AG04450 (cell line): ENCODE measurements around the gene TACC2. TPM values are rescaled to one million over a fixed set of nuclear protein-coding genes. Genes with fewer than 3 reads are reported as not detected.

ENCODE experiments used
- CTCF ChIA-PET: fragments of 300-600, 350-600 bp; formaldehyde crosslinking; extraction: SDS; loops from one replicate; lab custom pipeline; 2022; ENCODE audit warnings: antibody characterized with exemption, inconsistent platforms; lab: Charles Lee
- POLR2A ChIA-PET: fragments of 350-600 bp; formaldehyde crosslinking; extraction: SDS; loops from one replicate; lab custom pipeline; 2021; ENCODE audit warnings: antibody characterized with exemption, inconsistent platforms; lab: Yijun Ruan, JAX
- DNase-seq: peaks from one replicate; pipeline ENCODE4 v3.0.0-alpha.2; 2011; ENCODE audit warnings: low read depth, low spot score
- H3K27ac ChIP-seq: one replicate; pipeline ENCODE4 v1.5.1; 2012; ENCODE audit warnings: low read depth, low read length, control low read depth
- H3K27me3 ChIP-seq: one replicate; pipeline ENCODE4 v1.6.0; 2012; ENCODE audit warnings: low read length; ENCODE audit not compliant: control insufficient read depth, insufficient read depth
- H3K4me3 ChIP-seq: 2 replicates; pipeline ENCODE4 v1.5.1; 2011; ENCODE audit warnings: mild to moderate bottlenecking, low read depth, low read length, control low read depth
- H3K9me3 ChIP-seq: 2 replicates; pipeline ENCODE4 v1.5.1; 2012; ENCODE audit warnings: low read length; ENCODE audit not compliant: control insufficient read depth, insufficient read depth
- polyA plus RNA-seq: library from polyadenylated mRNA; depleted of rRNA; stranded (reverse); fragments of >200 nt; gene quantifications from 2 replicates; pipeline ENCODE4 v1.2.3, GENCODE V29; 2011
- TF ChIP-seq, protein P1 (sequence below): IDR thresholded peaks from 2 replicates; pipeline ENCODE4 v1.5.1; 2011; ENCODE audit warnings: low read depth, low read length, control low read depth, inconsistent platforms

Gene TACC2
- polyA plus RNA-seq, 1 experiment: 16.8 TPM

DNA sequence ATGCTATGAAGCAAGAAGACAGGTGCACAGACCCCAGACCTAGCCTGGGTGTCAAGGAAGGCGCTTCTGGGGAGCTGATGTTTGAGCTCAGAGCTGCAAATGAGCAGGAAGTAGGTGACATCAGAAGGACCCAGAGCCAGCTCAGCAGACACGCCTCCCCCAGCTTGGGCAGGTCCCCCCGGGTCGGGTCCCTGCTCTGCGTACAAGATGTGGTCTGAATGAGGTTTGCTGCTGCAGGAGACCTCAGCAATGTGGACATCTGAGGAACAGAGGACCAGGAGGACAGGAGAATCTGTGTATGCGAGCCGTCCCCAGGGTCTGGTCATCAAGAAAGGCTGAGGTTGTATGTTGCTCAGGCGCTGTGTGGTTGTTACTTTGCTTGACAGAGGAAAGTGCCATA is 51.8 kb downstream of the TACC2 start:
- DNase-seq: no peak
- Histone ChIP-seq H3K27ac (no peak overlapping the region), H3K4me3 (no peak overlapping the region), H3K27me3 (peaks cover 18% of the 10 kb centered on the region), H3K9me3 (no peaks in the 10 kb centered on the region)
- TF ChIP-seq, protein P1, sequence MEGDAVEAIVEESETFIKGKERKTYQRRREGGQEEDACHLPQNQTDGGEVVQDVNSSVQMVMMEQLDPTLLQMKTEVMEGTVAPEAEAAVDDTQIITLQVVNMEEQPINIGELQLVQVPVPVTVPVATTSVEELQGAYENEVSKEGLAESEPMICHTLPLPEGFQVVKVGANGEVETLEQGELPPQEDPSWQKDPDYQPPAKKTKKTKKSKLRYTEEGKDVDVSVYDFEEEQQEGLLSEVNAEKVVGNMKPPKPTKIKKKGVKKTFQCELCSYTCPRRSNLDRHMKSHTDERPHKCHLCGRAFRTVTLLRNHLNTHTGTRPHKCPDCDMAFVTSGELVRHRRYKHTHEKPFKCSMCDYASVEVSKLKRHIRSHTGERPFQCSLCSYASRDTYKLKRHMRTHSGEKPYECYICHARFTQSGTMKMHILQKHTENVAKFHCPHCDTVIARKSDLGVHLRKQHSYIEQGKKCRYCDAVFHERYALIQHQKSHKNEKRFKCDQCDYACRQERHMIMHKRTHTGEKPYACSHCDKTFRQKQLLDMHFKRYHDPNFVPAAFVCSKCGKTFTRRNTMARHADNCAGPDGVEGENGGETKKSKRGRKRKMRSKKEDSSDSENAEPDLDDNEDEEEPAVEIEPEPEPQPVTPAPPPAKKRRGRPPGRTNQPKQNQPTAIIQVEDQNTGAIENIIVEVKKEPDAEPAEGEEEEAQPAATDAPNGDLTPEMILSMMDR: no peak
- CTCF ChIA-PET: interaction anchor here (0.6 to 2.3 kb wide), 3 partner anchors 11 to 72 kb away, joined by 4 to 7 read pairs (median 6); no protein-coding TSS in a partner anchor
- POLR2A ChIA-PET: no interaction called here

- no peak for DNase-seq
- CTCF ChIA-PET: interaction anchor here (3.0 kb wide), 1 partner anchor 9 kb away, joined by 17 read pairs; no protein-coding TSS in a partner anchor
- POLR2A ChIA-PET: no interaction called here
- Histone ChIP-seq H3K27me3 (peaks cover 11% of the 10 kb centered on the region), H3K9me3 (no peaks in the 10 kb centered on the region), H3K4me3 (no peak overlapping the region), H3K27ac (no peak overlapping the region)
- TF ChIP-seq, protein P1: no peak
These were observed 53.9 kb downstream of the TACC2 start for GRCh38 chr10:122042836-122043235.

GRCh38 chr10:122044045-122044661 is 55.2 kb downstream of the TACC2 start:
- Histone ChIP-seq H3K9me3 (no peaks in the 10 kb centered on the region), H3K4me3 (no peak overlapping the region), H3K27ac (no peak overlapping the region), H3K27me3 (peaks cover 9% of the 10 kb centered on the region)
- DNase-seq: no peak
- ChIA-PET CTCF (interaction anchor here (0.7 to 3.0 kb wide), 5 partner anchors 8 to 1096 kb away, joined by 3 to 17 read pairs (median 3); partner anchors contain the start of gene NSMCE4A), POLR2A (no interaction called here)
- TF ChIP-seq, protein P1: no peak

- H3K27me3 ChIP-seq: peaks cover 6% of the 10 kb centered on the region
- H3K27ac ChIP-seq: no peak overlapping the region
- TF ChIP-seq, protein P1: no peak
- DNase-seq: no peak
- ChIA-PET CTCF (interaction anchor here (0.7 to 1.5 kb wide), 5 partner anchors 9 to 1096 kb away, joined by 3 to 5 read pairs (median 3); partner anchors contain the start of gene NSMCE4A), POLR2A (no interaction called here)
- no peaks in the 10 kb centered on the region for H3K9me3 ChIP-seq
- no peak overlapping the region for H3K4me3 ChIP-seq
These were observed 55.8 kb downstream of the TACC2 start for GRCh38 chr10:122044713-122045112.

- no peak for DNase-seq
- CTCF ChIA-PET: interaction anchor here (0.6 to 1.5 kb wide), 5 partner anchors 9 to 1097 kb away, joined by 3 to 5 read pairs (median 3); no protein-coding TSS in a partner anchor
- TF ChIP-seq, protein P1: no peak
These were observed 56.2 kb downstream of the TACC2 start for GRCh38 chr10:122045212-122045611.

More at GRCh38 chr10:122045212-122045611, 56.2 kb downstream of the TACC2 start:
- no peaks in the 10 kb centered on the region for H3K9me3 ChIP-seq
- no peak overlapping the region for H3K4me3 ChIP-seq
- H3K27ac ChIP-seq: no peak overlapping the region
- H3K27me3 ChIP-seq: peaks cover 2% of the 10 kb centered on the region
- POLR2A ChIA-PET: no interaction called here
